SU-DHL-6 (cell line): ENCODE results near the gene CALM3.

Experiments
- EZH2phosphoT487 ChIP-seq: fragments of 200-600 bp; sonication (generic), shearing (Covaris generic); conservative IDR thresholded peaks from 2 replicates; pipeline ENCODE4 v1.6.1; 2018; ENCODE audit warnings: mild to moderate bottlenecking, antibody characterized with exemption, low read length, moderate library complexity, mixed read lengths
- TF ChIP-seq, protein P1 (sequence below): fragments of 200-600 bp; sonication (generic); IDR thresholded peaks from one replicate; pipeline ENCODE4 v1.5.1; 2017; ENCODE audit warnings: antibody characterized with exemption, mild to moderate bottlenecking, low read length, moderate library complexity; ENCODE audit not compliant: insufficient read depth, poor library complexity, severe bottlenecking

DNA sequence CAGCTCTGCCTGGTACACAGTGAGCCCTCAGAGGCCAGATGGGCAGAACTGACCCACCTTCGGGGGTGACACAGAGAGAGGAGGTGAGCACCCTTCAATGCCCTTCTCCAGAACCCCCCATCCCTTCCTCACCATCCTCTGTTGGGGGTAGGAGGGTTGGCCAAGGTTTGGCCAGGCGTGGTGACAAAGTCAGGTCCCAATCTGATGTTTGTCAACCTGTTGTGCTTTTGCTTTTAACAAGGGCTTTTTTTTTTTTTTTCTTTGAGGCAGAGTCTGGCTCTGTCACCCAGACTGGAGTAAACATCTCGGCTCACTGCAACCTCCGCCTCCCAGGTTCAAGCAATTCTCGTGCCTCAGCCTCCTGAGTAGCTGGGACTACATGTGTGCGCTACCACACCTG is 16.5 kb downstream of the CALM3 start:
- TF ChIP-seq, protein P1, sequence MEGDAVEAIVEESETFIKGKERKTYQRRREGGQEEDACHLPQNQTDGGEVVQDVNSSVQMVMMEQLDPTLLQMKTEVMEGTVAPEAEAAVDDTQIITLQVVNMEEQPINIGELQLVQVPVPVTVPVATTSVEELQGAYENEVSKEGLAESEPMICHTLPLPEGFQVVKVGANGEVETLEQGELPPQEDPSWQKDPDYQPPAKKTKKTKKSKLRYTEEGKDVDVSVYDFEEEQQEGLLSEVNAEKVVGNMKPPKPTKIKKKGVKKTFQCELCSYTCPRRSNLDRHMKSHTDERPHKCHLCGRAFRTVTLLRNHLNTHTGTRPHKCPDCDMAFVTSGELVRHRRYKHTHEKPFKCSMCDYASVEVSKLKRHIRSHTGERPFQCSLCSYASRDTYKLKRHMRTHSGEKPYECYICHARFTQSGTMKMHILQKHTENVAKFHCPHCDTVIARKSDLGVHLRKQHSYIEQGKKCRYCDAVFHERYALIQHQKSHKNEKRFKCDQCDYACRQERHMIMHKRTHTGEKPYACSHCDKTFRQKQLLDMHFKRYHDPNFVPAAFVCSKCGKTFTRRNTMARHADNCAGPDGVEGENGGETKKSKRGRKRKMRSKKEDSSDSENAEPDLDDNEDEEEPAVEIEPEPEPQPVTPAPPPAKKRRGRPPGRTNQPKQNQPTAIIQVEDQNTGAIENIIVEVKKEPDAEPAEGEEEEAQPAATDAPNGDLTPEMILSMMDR = no peak
- no peak for TF ChIP-seq EZH2phosphoT487
